A549 (cell line): Measurements from ENCODE around the gene EFCAB11. TPM values are rescaled to one million over a fixed set of nuclear protein-coding genes. Genes with fewer than 3 reads are reported as not detected.

ENCODE experiments used
- ATAC-seq, 2 experiments: fragments of 200-7000 bp in 1 of 2; fragments of >200 bp in 1 of 2; cut with Nextera tagmentation in 1 of 2; cut with Tn5 transposase in 1 of 2; 3 replicates each; pipeline versions ENCODE4 v1.8.0 to v1.9.1; 2018 to 2020; ENCODE audit warnings: mild to moderate bottlenecking in 1 of 2, moderate library complexity in 1 of 2
- CTCF ChIA-PET: fragments of 300-600 bp; sonication (Branson Sonifier 250); formaldehyde crosslinking; extraction: SDS; loops from one replicate; lab custom pipeline; 2021; ENCODE audit warnings: antibody characterized with exemption, inconsistent platforms; lab: Yijun Ruan, JAX
- POLR2A ChIA-PET: fragments of 350-600 bp; formaldehyde crosslinking; extraction: SDS; loops from one replicate; lab custom pipeline; 2021; ENCODE audit warnings: antibody characterized with exemption, inconsistent platforms; lab: Yijun Ruan, JAX
- DNase-seq, 2 experiments: peaks; one replicate each; pipeline versions ENCODE4 v3.0.0 to v3.0.0-alpha.2; 2011 to 2016; ENCODE audit warnings: low read depth in 1 of 2, low spot score in 1 of 2
- FAIRE-seq: peaks from 2 replicates; lab custom pipeline; 2011; peaks lifted over from hg19 to GRCh38; lab: Jason Lieb, UNC
- H3K27ac ChIP-seq, 2 experiments: fragments of >200 bp; sonication (Bioruptor Twin); formaldehyde crosslinking; 3 replicates each; pipeline ENCODE4 v1.5.1; 2016 to 2017
- H3K4me1 ChIP-seq: fragments of >200 bp; sonication (Bioruptor Twin); formaldehyde crosslinking; 3 replicates; pipeline ENCODE4 v1.6.1; 2016
- H3K4me2 ChIP-seq: fragments of >200 bp; sonication (Bioruptor Twin); formaldehyde crosslinking; 3 replicates; pipeline ENCODE4 v1.6.1; 2016
- H3K4me3 ChIP-seq: fragments of >200 bp; sonication (Bioruptor Twin); formaldehyde crosslinking; 3 replicates; pipeline ENCODE4 v1.5.1; 2016
- H3K9me3 ChIP-seq: fragments of >200 bp; sonication (Bioruptor Twin); formaldehyde crosslinking; 3 replicates; pipeline ENCODE4 v1.6.1; 2016
- ATOH8 ChIP-seq: fragments of 250-450 bp; sonication (Bioruptor Pico); IDR thresholded peaks from 2 replicates; pipeline ENCODE4 v1.5.0; 2020; ENCODE audit warnings: low read depth, mild to moderate bottlenecking, moderate library complexity
- BHLHE40 ChIP-seq: IDR thresholded peaks from 2 replicates; pipeline ENCODE4 v1.6.1; 2012; ENCODE audit warnings: low read depth, low read length, inconsistent platforms
- CHD4 ChIP-seq: fragments of 200-600 bp; sonication (generic); IDR thresholded peaks from 2 replicates; pipeline ENCODE4 v1.6.1; 2016; ENCODE audit warnings: antibody characterized with exemption, mild to moderate bottlenecking, borderline replicate concordance
- EHF ChIP-seq: fragments of 250-450 bp; sonication (Bioruptor Pico); IDR thresholded peaks from 2 replicates; pipeline ENCODE4 v1.5.0; 2020; ENCODE audit warnings: mild to moderate bottlenecking
- EP300 ChIP-seq, 2 experiments: fragments of >200 bp; sonication (Bioruptor Twin); formaldehyde crosslinking; IDR thresholded peaks; 2 replicates in 1 of 2; 3 replicates in 1 of 2; pipeline ENCODE4 v1.6.1; 2016 to 2017
- ESRRA ChIP-seq: fragments of 150-350 bp; IDR thresholded peaks from 2 replicates; pipeline ENCODE4 v1.6.1; 2014; ENCODE audit warnings: mild to moderate bottlenecking, low read length, borderline replicate concordance
- HOXB5 ChIP-seq: fragments of 250-450 bp; sonication (Bioruptor Pico); IDR thresholded peaks from 2 replicates; pipeline ENCODE4 v1.5.0; 2020; ENCODE audit warnings: mild to moderate bottlenecking, moderate library complexity
- MAFK ChIP-seq: fragments of 450-650 bp; IDR thresholded peaks from 2 replicates; pipeline ENCODE4 v1.6.1; 2014; ENCODE audit not compliant: partially characterized antibody
- NFE2L2 ChIP-seq: fragments of 150-350 bp; conservative IDR thresholded peaks from 2 replicates; pipeline ENCODE4 v1.6.1; 2014; ENCODE audit warnings: low read length
- POLR2AphosphoS2 ChIP-seq: conservative IDR thresholded peaks from 2 replicates; pipeline ENCODE4 v1.6.1; 2012; ENCODE audit warnings: low read length, improper control_type of control experiment, inconsistent platforms
- RAD21 ChIP-seq, 2 experiments: fragments of >200 bp in 1 of 2; sonication (Bioruptor Twin) in 1 of 2; formaldehyde crosslinking in 1 of 2; IDR thresholded peaks in 1 of 2; conservative IDR thresholded peaks in 1 of 2; 2 replicates in 1 of 2; 3 replicates in 1 of 2; pipeline ENCODE4 v1.6.1; 2012 to 2018; ENCODE audit warnings: inconsistent platforms in 1 of 2
- REST ChIP-seq: fragments of 200-600 bp; sonication (generic); IDR thresholded peaks from 2 replicates; pipeline ENCODE4 v1.6.1; 2016; ENCODE audit warnings: antibody characterized with exemption, mild to moderate bottlenecking, moderate library complexity
- RFX5 ChIP-seq: fragments of 450-650 bp; IDR thresholded peaks from 2 replicates; pipeline ENCODE4 v1.7.1; 2014; ENCODE audit warnings: antibody characterized with exemption, mild to moderate bottlenecking, moderate library complexity
- ZFP36 ChIP-seq: fragments of 450-650 bp; IDR thresholded peaks from 2 replicates; pipeline ENCODE4 v1.6.1; 2014; ENCODE audit warnings: borderline replicate concordance; ENCODE audit not compliant: partially characterized antibody
- WGBS: methylation state at CpG from one replicate; pipeline ENCODE4 v1.1.6; 2017; ENCODE audit errors: missing lambda C conversion rate; 5-methylcytosine and 5-hydroxymethylcytosine counted together
- polyA plus RNA-seq, 4 experiments: library from polyadenylated mRNA; depleted of rRNA in 3 of 4; stranded (reverse); fragments of >200 nt; fragmentation: RNase III in 1 of 4; extraction: RNeasy Plus Mini Kit Qiagen cat#74134 plus additional on column Dnase treatment in 1 of 4; gene quantifications; 2 replicates in 3 of 4; 3 replicates in 1 of 4; pipeline ENCODE4 v1.2.3, GENCODE V29; 2011 to 2017

EFCAB11 gene
- polyA plus RNA-seq, 2 of the 4 experiments (the other 2 are of a cell fraction), result 18.8 to 19.6 TPM

- H3K4me1 ChIP-seq, result no peaks in the 10 kb centered on the region
- ChIA-PET CTCF (no interaction called here), POLR2A (no interaction called here)
- no peak overlapping the region for H3K4me3 ChIP-seq
- DNase-seq (no peak), ATAC-seq (no peak), FAIRE-seq (no peak)
- no peaks in the 10 kb centered on the region for H3K9me3 ChIP-seq
- H3K4me2 ChIP-seq, result no peak overlapping the region
- TF ChIP-seq POLR2AphosphoS2, result no peak
- TF ChIP-seq EP300 (IDR thresholded peaks at IDR 0.05), result no peak
- H3K27ac ChIP-seq, result no peak overlapping the region
- WGBS, result 91% methylated on average over 7 of the region's 7 CpGs
Measured at GRCh38 chr14:89836830-89837469, 117.6 kb downstream of the EFCAB11 start.

GRCh38 chr14:89833661-89834060 is 120.9 kb downstream of the EFCAB11 start:
- H3K4me2 ChIP-seq, result no peak overlapping the region
- POLR2A ChIA-PET, result no interaction called here
- no peak for ATAC-seq
- no peak for FAIRE-seq
- DNase-seq, result no peak
- no peak overlapping the region for H3K4me3 ChIP-seq
- no peaks in the 10 kb centered on the region for H3K4me1 ChIP-seq
- H3K9me3 ChIP-seq, result no peaks in the 10 kb centered on the region
- CTCF ChIA-PET, result no interaction called here
- no peak for TF ChIP-seq REST
- no peak for TF ChIP-seq ESRRA
- no peak for TF ChIP-seq EP300 (IDR thresholded peaks at IDR 0.05)
- TF ChIP-seq RAD21 (conservative IDR thresholded peaks at IDR 0.05 in 1 of 2, IDR thresholded peaks at IDR 0.05 in 1 of 2), result no peak
- TF ChIP-seq EHF (CRISPR knock-in tag), result no peak
- no peak for TF ChIP-seq BHLHE40
- no peak for TF ChIP-seq CHD4
- TF ChIP-seq ATOH8 (CRISPR knock-in tag), result no peak
- H3K27ac ChIP-seq, result no peak overlapping the region

GRCh38 chr14:89833120-89833532 is 121.4 kb downstream of the EFCAB11 start:
- FAIRE-seq (no peak), ATAC-seq (no peak), DNase-seq (no peak)
- CTCF ChIA-PET, result no interaction called here
- POLR2A ChIA-PET, result no interaction called here
- TF ChIP-seq HOXB5 (CRISPR knock-in tag) (no peak), NFE2L2 (0 out of 2 replicates have a peak, but pooled peaks have one; percentile 53), MAFK (peak; percentile 39), RFX5 (no peak), ZFP36 (no peak)
- H3K27ac ChIP-seq, result no peak overlapping the region
- H3K9me3 ChIP-seq, result no peaks in the 10 kb centered on the region
- no peaks in the 10 kb centered on the region for H3K4me1 ChIP-seq
- H3K4me3 ChIP-seq, result no peak overlapping the region
- 42% methylated on average over 3 of the region's 3 CpGs for WGBS
- H3K4me2 ChIP-seq, result no peak overlapping the region
